IMR-90 (cell line): Measurements from ENCODE around the gene PARD3. TPM values are rescaled to one million over a fixed set of nuclear protein-coding genes. Genes with fewer than 3 reads are reported as not detected.

Source experiments
- ATAC-seq: fragments of 200-7000 bp; cut with Tn5 transposase; 2 replicates; pipeline ENCODE4 v1.9.1; 2020; ENCODE audit warnings: low read depth, mild to moderate bottlenecking, moderate library complexity
- BruUV-seq: library from RNA; stranded (reverse); fragments of 400-500 nt; replicated peaks from 2 replicates; lab custom pipeline; 2021; lab: Mats Ljungman, UMichigan
- CTCF ChIA-PET: fragments of 300-600 bp; formaldehyde crosslinking; extraction: SDS; loops from one replicate; lab custom pipeline; 2021; ENCODE audit warnings: antibody characterized with exemption; lab: Yijun Ruan, JAX
- POLR2A ChIA-PET: fragments of 300-600 bp; sonication (Branson Sonifier 250); formaldehyde crosslinking; loops from one replicate; lab custom pipeline; 2022; ENCODE audit warnings: antibody characterized with exemption; ENCODE audit not compliant: unreplicated experiment; lab: Charles Lee
- DNase-seq: peaks from one replicate; pipeline ENCODE4 v3.0.0; 2013
- H2AFZ ChIP-seq: replicated peaks from 2 replicates; pipeline ENCODE3; 2013; ENCODE audit warnings: low read length, mild to moderate bottlenecking; ENCODE audit not compliant: poor library complexity
- H2AK5ac ChIP-seq: 2 replicates; pipeline ENCODE4 v1.6.1; 2013; ENCODE audit warnings: low read depth, low read length, inconsistent platforms
- H2AK9ac ChIP-seq: replicated peaks from 2 replicates; pipeline ENCODE3; 2013; ENCODE audit warnings: mild to moderate bottlenecking, low read depth, low read length, moderate library complexity; ENCODE audit not compliant: poor library complexity
- H2BK120ac ChIP-seq: 2 replicates; pipeline ENCODE4 v1.6.1; 2013; ENCODE audit warnings: low read depth, low read length, inconsistent platforms
- H2BK15ac ChIP-seq: 3 replicates; pipeline ENCODE4 v1.6.1; 2013; ENCODE audit warnings: low read depth, low read length, inconsistent platforms
- H2BK20ac ChIP-seq: 2 replicates; pipeline ENCODE4 v1.6.1; 2013; ENCODE audit warnings: low read depth, mild to moderate bottlenecking, inconsistent platforms, low read length, moderate library complexity
- H2BK5ac ChIP-seq: 2 replicates; pipeline ENCODE4 v1.6.1; 2013; ENCODE audit warnings: mild to moderate bottlenecking, low read depth, low read length, inconsistent platforms; ENCODE audit not compliant: poor library complexity, severe bottlenecking
- H3K14ac ChIP-seq: replicated peaks from 2 replicates; pipeline ENCODE4 v1.6.1; 2013; ENCODE audit warnings: low read depth, low read length, inconsistent platforms
- H3K18ac ChIP-seq: 2 replicates; pipeline ENCODE4 v1.6.1; 2013; ENCODE audit warnings: low read depth, low read length, control low read depth
- H3K23ac ChIP-seq: 2 replicates; pipeline ENCODE4 v1.6.1; 2013; ENCODE audit warnings: low read depth, low read length, inconsistent platforms
- H3K27ac ChIP-seq: 2 replicates; pipeline ENCODE4 v1.5.1; 2013; ENCODE audit warnings: mild to moderate bottlenecking, control low read depth, low read length; ENCODE audit not compliant: insufficient read depth
- H3K27me3 ChIP-seq: 2 replicates; pipeline ENCODE4 v1.6.1; 2013; ENCODE audit warnings: low read length; ENCODE audit not compliant: control insufficient read depth, insufficient read depth
- H3K36me3 ChIP-seq: 2 replicates; pipeline ENCODE4 v1.6.1; 2013; ENCODE audit warnings: low read length, mixed read lengths; ENCODE audit not compliant: control insufficient read depth, insufficient read depth
- H3K4ac ChIP-seq: 2 replicates; pipeline ENCODE4 v1.6.1; 2013; ENCODE audit warnings: low read depth, low read length, inconsistent platforms
- H3K4me1 ChIP-seq: 2 replicates; pipeline ENCODE4 v1.6.1; 2013; ENCODE audit warnings: low read length, mixed read lengths; ENCODE audit not compliant: control insufficient read depth, insufficient read depth
- H3K4me2 ChIP-seq: 2 replicates; pipeline ENCODE4 v1.6.1; 2013; ENCODE audit warnings: low read depth, mild to moderate bottlenecking, control low read depth, low read length, moderate library complexity
- H3K4me3 ChIP-seq: 2 replicates; pipeline ENCODE4 v1.5.1; 2013; ENCODE audit warnings: low read depth, mild to moderate bottlenecking, control low read depth, low read length, moderate library complexity; ENCODE audit not compliant: insufficient read depth
- H3K56ac ChIP-seq: 2 replicates; pipeline ENCODE4 v1.6.1; 2013; ENCODE audit warnings: low read length, inconsistent platforms; ENCODE audit not compliant: insufficient read depth; ENCODE audit errors: extremely low read depth
- H3K79me1 ChIP-seq, 2 experiments: 2 replicates each; pipeline ENCODE4 v1.6.1; 2013; ENCODE audit warnings: low read length in 2 of 2, inconsistent platforms in 1 of 2, low read depth in 1 of 2
- H3K9ac ChIP-seq: 2 replicates; pipeline ENCODE4 v1.6.1; 2013; ENCODE audit warnings: low read depth, low read length, control low read depth
- H3K9me1 ChIP-seq: 2 replicates; pipeline ENCODE4 v1.6.1; 2013; ENCODE audit warnings: low read length, inconsistent platforms; ENCODE audit not compliant: insufficient read depth
- H3K9me3 ChIP-seq: 2 replicates; pipeline ENCODE4 v1.6.1; 2013; ENCODE audit warnings: low read length; ENCODE audit not compliant: control insufficient read depth, insufficient read depth
- H4K20me1 ChIP-seq: 2 replicates; pipeline ENCODE4 v1.6.1; 2013; ENCODE audit warnings: low read length, inconsistent platforms; ENCODE audit not compliant: insufficient read depth
- H4K5ac ChIP-seq: 2 replicates; pipeline ENCODE4 v1.6.1; 2013; ENCODE audit warnings: mild to moderate bottlenecking, low read depth, low read length, control low read depth
- H4K8ac ChIP-seq, 2 experiments: 2 replicates each; pipeline ENCODE4 v1.6.1; 2013; ENCODE audit warnings: low read depth in 2 of 2, low read length in 2 of 2, control low read depth in 1 of 2, inconsistent platforms in 1 of 2
- H4K91ac ChIP-seq: 2 replicates; pipeline ENCODE4 v1.6.1; 2013; ENCODE audit warnings: low read depth, low read length, inconsistent platforms; ENCODE audit not compliant: insufficient read depth
- ELK1 ChIP-seq: fragments of 150-350 bp; IDR thresholded peaks from 2 replicates; pipeline ENCODE4 v1.6.1; 2016; ENCODE audit warnings: low read depth, mild to moderate bottlenecking, low read length, moderate library complexity, borderline replicate concordance
- FOS ChIP-seq: fragments of 150-350 bp; IDR thresholded peaks from 2 replicates; pipeline ENCODE4 v1.6.1; 2016; ENCODE audit warnings: low read depth, low read length
- MXI1 ChIP-seq: IDR thresholded peaks from 2 replicates; pipeline ENCODE4 v1.6.1; 2012; ENCODE audit warnings: low read depth, mild to moderate bottlenecking, low read length, moderate library complexity, borderline replicate concordance
- SMC3 ChIP-seq: fragments of 150-350 bp; IDR thresholded peaks from 2 replicates; pipeline ENCODE4 v1.6.1; 2016; ENCODE audit warnings: low read depth, mild to moderate bottlenecking, antibody characterized with exemption, low read length, moderate library complexity
- WGBS, 2 experiments: methylation state at CpG; one replicate each; pipeline versions ENCODE4 v1.1.5 to v1.1.7; 2013; ENCODE audit warnings: missing lambda C conversion rate in 2 of 2; ENCODE audit not compliant: insufficient read length in 1 of 2; ENCODE audit errors: extremely low coverage in 2 of 2; 5-methylcytosine and 5-hydroxymethylcytosine counted together
- dilution Hi-C: fragments of 300-500 bp; cut with HindIII; formaldehyde crosslinking; loops from one replicate; pipeline ENCODE4 v1.14.3; 2018; ENCODE audit warnings: low sequenced_read_pairs; ENCODE audit not compliant: unreplicated experiment
- in situ Hi-C: fragments of 300-500 bp; cut with MboI; formaldehyde crosslinking; loops from 3 replicates; pipeline ENCODE4 v1.14.3; 2019; ENCODE audit warnings: low sequenced_read_pairs, inconsistent platforms, mixed read lengths
- intact Hi-C: fragments of 100-400 bp; cut with micrococcal nuclease; formaldehyde crosslinking; loops from 2 replicates; pipeline ENCODE4 v1.10.0; 2022
- polyA plus RNA-seq, 3 experiments: library from polyadenylated mRNA; depleted of rRNA; stranded (reverse); fragments of >200 nt; gene quantifications; 2 replicates each; pipeline ENCODE4 v1.2.3, GENCODE V29; 2012; ENCODE audit warnings: low replicate concordance in 1 of 3
- total RNA-seq: library from RNA; depleted of rRNA; stranded (reverse); fragments of >200 nt; gene quantifications from 2 replicates; pipeline ENCODE4 v1.2.3, GENCODE V29; 2012
- TF ChIP-seq, protein P1 (sequence below): conservative IDR thresholded peaks from 2 replicates; pipeline ENCODE4 v1.5.1; 2012; ENCODE audit warnings: mild to moderate bottlenecking, low read depth, low read length, improper control_type of control experiment

PARD3 gene
- total and polyA plus RNA-seq, 2 of the 4 experiments (the other 2 are of a cell fraction), result 14.6 to 37.5 TPM

DNA sequence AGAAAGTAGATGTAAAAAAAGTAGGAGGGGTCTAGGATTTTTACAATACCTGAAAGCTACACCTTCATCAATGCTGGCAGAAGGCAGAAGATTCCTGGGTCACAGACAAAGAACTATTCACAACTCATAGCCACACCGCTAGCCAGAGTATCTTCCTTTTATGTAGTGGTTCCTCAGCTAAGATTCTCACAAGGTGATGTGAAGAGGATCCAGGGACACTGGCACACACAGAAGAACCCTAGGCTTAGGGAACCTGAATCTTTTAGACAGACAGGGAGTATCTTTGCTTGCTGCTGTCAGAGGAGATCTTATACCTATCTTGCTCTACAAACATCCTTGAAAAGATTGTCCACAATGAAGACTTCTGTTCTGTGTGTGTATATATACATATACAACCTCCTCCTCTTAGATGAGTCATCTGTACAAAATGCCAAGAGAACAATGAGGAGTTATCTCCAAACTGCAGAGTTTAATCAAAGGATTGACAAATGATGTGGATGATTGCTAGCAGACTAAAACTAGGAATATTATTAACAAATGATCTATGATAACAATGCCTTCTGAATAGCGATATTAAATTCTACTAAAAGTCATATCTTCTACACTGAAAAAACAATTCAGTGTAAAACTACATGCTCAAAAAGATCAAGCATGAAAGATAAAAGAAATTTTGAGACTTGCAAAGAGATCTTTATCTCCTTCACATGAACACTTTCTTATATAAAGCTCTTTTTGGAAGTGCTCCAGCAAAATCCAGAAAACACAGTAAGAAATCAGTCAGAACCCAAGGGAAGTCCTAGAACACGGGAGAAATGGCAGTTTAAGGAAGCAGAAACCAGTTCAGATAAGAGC lies 409.3 kb downstream of the PARD3 start:
- in situ Hi-C loops (no loop called here), dilution Hi-C loops (no loop called here), intact Hi-C loops (loop anchor here (1.0 to 2.0 kb wide), 2 partner anchors 15 to 1076 kb away; no protein-coding TSS in a partner anchor)
- Histone ChIP-seq H3K56ac (no peak overlapping the region), H3K4me3 (no peak overlapping the region), H2AFZ (no peak overlapping the region), H3K79me1 (peaks cover 0 to 11% of the 10 kb centered on the region in 2 experiments; a peak in 2 of 4 replicates), H4K20me1 (peaks cover 7% of the 10 kb centered on the region; the same call in 1 of the 2 replicates), H3K9me1 (peaks cover 7% of the 10 kb centered on the region), H2AK5ac (peak overlapping the region; percentile 64; the same call in 1 of the 2 replicates), H3K14ac (peak overlapping the region; percentile 92), H3K36me3 (no peaks in the 10 kb centered on the region), H3K27me3 (no peaks in the 10 kb centered on the region), H2BK20ac (peak overlapping the region; percentile 49), H3K23ac (no peak overlapping the region), H3K18ac (0 out of 2 replicates have a peak overlapping the region, but pooled peaks have one; percentile 5), H3K9ac (no peak overlapping the region), H3K4ac (no peak overlapping the region), H4K8ac (peak overlapping the region in 1 of 2 experiments; percentile 46; a peak in 1 of 4 replicates), H2BK120ac (peak overlapping the region; percentile 22; the same call in 1 of the 2 replicates), H4K91ac (no peak overlapping the region; the same call in 1 of the 2 replicates), H3K27ac (no peak overlapping the region), H4K5ac (no peak overlapping the region), H3K4me2 (peak overlapping the region; percentile 22; the same call in 1 of the 2 replicates), H2BK15ac (peak overlapping the region; percentile 56; the same call in 1 of the 3 replicates), H2AK9ac (peak overlapping the region; percentile 77), H3K4me1 (peaks cover 9% of the 10 kb centered on the region), H2BK5ac (no peak overlapping the region), H3K9me3 (no peaks in the 10 kb centered on the region)
- TF ChIP-seq FOS (peak; percentile 41; the same call in 1 of the 2 replicates), MXI1 (no peak), ELK1 (no peak), SMC3 (no peak)
- TF ChIP-seq, protein P1, sequence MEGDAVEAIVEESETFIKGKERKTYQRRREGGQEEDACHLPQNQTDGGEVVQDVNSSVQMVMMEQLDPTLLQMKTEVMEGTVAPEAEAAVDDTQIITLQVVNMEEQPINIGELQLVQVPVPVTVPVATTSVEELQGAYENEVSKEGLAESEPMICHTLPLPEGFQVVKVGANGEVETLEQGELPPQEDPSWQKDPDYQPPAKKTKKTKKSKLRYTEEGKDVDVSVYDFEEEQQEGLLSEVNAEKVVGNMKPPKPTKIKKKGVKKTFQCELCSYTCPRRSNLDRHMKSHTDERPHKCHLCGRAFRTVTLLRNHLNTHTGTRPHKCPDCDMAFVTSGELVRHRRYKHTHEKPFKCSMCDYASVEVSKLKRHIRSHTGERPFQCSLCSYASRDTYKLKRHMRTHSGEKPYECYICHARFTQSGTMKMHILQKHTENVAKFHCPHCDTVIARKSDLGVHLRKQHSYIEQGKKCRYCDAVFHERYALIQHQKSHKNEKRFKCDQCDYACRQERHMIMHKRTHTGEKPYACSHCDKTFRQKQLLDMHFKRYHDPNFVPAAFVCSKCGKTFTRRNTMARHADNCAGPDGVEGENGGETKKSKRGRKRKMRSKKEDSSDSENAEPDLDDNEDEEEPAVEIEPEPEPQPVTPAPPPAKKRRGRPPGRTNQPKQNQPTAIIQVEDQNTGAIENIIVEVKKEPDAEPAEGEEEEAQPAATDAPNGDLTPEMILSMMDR, result no peak
- 100% methylated on average over 1 of the region's 3 CpGs; no CpG with 5 or more reads in 1 of the 2 experiments for WGBS, 2 experiments
- ChIA-PET CTCF (no interaction called here), POLR2A (interaction anchor here (0.6 kb wide), 1 partner anchor 78 kb away, joined by 3 read pairs; no protein-coding TSS in a partner anchor)
- BruUV-seq, result no TSS peak
- ATAC-seq, result peak; percentile 41; the same call in 1 of the 2 replicates
- peak; percentile 53 for DNase-seq
